MCF 10A (cell line): Measurements from ENCODE around the gene MCTP2. TPM values are rescaled to one million over a fixed set of nuclear protein-coding genes. Genes with fewer than 3 reads are reported as not detected.

ENCODE experiments used
- BruUV-seq: library from RNA; stranded (reverse); fragments of 400-500 nt; replicated peaks from 2 replicates; lab custom pipeline; 2021; lab: Mats Ljungman, UMichigan
- CTCF ChIA-PET: fragments of 300-600 bp; sonication (Branson Sonifier 250); formaldehyde crosslinking; extraction: SDS; loops from one replicate; lab custom pipeline; 2021; ENCODE audit warnings: antibody characterized with exemption, inconsistent platforms; lab: Yijun Ruan, JAX
- POLR2A ChIA-PET: fragments of 300-600, 350-650 bp; sonication (Branson Sonifier 250); formaldehyde crosslinking; extraction: SDS; loops from one replicate; lab custom pipeline; 2020; ENCODE audit warnings: antibody characterized with exemption, inconsistent platforms; lab: Yijun Ruan, JAX
- DNase-seq: peaks from one replicate; pipeline ENCODE4 v3.0.0-alpha.2; 2018; ENCODE audit not compliant: unreplicated experiment
- H3K27ac Mint-ChIP-seq: one replicate; pipeline ENCODE4 v1.8.0; 2022; ENCODE audit warnings: mild to moderate bottlenecking, low read depth, mixed read lengths; ENCODE audit not compliant: unreplicated experiment
- H3K27me3 Mint-ChIP-seq: one replicate; pipeline ENCODE4 v1.8.0; 2022; ENCODE audit warnings: mixed read lengths; ENCODE audit not compliant: insufficient read depth, unreplicated experiment
- H3K36me3 Mint-ChIP-seq: one replicate; pipeline ENCODE4 v1.8.0; 2022; ENCODE audit warnings: mild to moderate bottlenecking, moderate library complexity, mixed read lengths; ENCODE audit not compliant: insufficient read depth, unreplicated experiment
- H3K4me1 Mint-ChIP-seq: one replicate; pipeline ENCODE4 v1.8.0; 2022; ENCODE audit warnings: mixed read lengths; ENCODE audit not compliant: insufficient read depth, unreplicated experiment
- H3K4me3 Mint-ChIP-seq: one replicate; pipeline ENCODE4 v1.8.0; 2022; ENCODE audit warnings: mild to moderate bottlenecking, moderate library complexity, mixed read lengths; ENCODE audit not compliant: unreplicated experiment
- H3K9me3 Mint-ChIP-seq: one replicate; pipeline ENCODE4 v1.8.0; 2022; ENCODE audit warnings: mixed read lengths; ENCODE audit not compliant: unreplicated experiment
- intact Hi-C: fragments of 100-400 bp; cut with micrococcal nuclease; formaldehyde crosslinking; loops from 2 replicates; pipeline ENCODE4 v1.14.1; 2022
- total RNA-seq: library from RNA; stranded (reverse); gene quantifications from 2 replicates; pipeline ENCODE4 v1.2.3, GENCODE V29; 2022
- TF ChIP-seq, protein P1 (sequence below): fragments of 200-600 bp; IDR thresholded peaks from one replicate; pipeline ENCODE4 v1.8.0; 2022; ENCODE audit warnings: antibody characterized with exemption, mild to moderate bottlenecking; ENCODE audit not compliant: unreplicated experiment

MCTP2 gene
- total RNA-seq, 1 experiment from 2014 or later: 25.7 TPM

DNA sequence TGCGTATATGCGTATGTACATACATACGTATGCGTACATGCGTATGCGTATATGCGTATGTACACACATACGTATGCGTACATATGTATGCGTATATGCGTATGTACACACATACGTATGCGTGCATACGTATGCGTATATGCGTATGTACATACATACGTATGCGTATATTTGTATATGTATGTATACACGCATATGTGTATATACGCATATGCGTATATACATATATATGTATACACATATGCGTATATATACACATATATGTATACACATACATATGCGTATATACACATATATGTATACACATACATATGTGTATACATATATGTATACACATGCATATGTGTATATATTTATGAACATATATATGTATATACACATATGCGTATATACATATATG is 12.1 kb downstream of the MCTP2 start:
- BruUV-seq: no TSS peak
- CTCF ChIA-PET: no interaction called here

DNA sequence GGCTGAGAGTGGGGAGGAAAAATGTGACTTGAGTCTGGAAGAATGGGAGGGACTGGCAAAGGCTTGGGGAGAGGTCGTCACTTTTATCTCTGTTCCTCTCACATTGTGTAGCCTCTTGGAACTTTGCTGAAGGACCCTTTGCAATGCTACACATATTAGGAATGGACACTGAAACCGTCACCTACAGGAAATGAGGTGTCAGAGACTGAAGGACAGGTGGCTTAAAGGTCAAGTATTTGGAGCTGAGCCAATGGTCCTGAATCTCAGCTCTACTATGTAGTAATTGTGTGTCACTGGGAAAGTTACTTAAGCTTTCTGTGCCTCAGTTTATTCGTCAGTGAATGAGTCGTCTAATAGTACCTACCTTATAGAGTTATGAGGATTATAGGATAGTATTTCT is 14.7 kb downstream of the MCTP2 start:
- Mint-ChIP-seq H3K4me3 (no peak overlapping the region), H3K36me3 (no peaks in the 10 kb centered on the region), H3K4me1 (peaks cover 6% of the 10 kb centered on the region), H3K9me3 (no peaks in the 10 kb centered on the region), H3K27ac (no peak overlapping the region), H3K27me3 (no peaks in the 10 kb centered on the region)
- intact Hi-C loops: no loop called here
- ChIA-PET CTCF (interaction anchor here (0.6 to 1.1 kb wide), 2 partner anchors 78 to 82 kb away, joined by 3 to 4 read pairs; no protein-coding TSS in a partner anchor), POLR2A (interaction anchor here (4.6 kb wide), 1 partner anchor 15 kb away, joined by 27 read pairs; the partner anchor contains the start of gene MCTP2)
- no peak for DNase-seq
- TF ChIP-seq, protein P1, sequence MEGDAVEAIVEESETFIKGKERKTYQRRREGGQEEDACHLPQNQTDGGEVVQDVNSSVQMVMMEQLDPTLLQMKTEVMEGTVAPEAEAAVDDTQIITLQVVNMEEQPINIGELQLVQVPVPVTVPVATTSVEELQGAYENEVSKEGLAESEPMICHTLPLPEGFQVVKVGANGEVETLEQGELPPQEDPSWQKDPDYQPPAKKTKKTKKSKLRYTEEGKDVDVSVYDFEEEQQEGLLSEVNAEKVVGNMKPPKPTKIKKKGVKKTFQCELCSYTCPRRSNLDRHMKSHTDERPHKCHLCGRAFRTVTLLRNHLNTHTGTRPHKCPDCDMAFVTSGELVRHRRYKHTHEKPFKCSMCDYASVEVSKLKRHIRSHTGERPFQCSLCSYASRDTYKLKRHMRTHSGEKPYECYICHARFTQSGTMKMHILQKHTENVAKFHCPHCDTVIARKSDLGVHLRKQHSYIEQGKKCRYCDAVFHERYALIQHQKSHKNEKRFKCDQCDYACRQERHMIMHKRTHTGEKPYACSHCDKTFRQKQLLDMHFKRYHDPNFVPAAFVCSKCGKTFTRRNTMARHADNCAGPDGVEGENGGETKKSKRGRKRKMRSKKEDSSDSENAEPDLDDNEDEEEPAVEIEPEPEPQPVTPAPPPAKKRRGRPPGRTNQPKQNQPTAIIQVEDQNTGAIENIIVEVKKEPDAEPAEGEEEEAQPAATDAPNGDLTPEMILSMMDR: no peak
- no TSS peak for BruUV-seq

More for the DNA sequence above, 12.1 kb downstream of the MCTP2 start:
- intact Hi-C loops: no loop called here
- Mint-ChIP-seq H3K36me3 (no peaks in the 10 kb centered on the region), H3K4me1 (peaks cover 18% of the 10 kb centered on the region), H3K4me3 (no peak overlapping the region), H3K9me3 (no peaks in the 10 kb centered on the region), H3K27ac (no peak overlapping the region), H3K27me3 (no peaks in the 10 kb centered on the region)
- DNase-seq: no peak
- TF ChIP-seq, protein P1: no peak
- POLR2A ChIA-PET: no interaction called here

DNA sequence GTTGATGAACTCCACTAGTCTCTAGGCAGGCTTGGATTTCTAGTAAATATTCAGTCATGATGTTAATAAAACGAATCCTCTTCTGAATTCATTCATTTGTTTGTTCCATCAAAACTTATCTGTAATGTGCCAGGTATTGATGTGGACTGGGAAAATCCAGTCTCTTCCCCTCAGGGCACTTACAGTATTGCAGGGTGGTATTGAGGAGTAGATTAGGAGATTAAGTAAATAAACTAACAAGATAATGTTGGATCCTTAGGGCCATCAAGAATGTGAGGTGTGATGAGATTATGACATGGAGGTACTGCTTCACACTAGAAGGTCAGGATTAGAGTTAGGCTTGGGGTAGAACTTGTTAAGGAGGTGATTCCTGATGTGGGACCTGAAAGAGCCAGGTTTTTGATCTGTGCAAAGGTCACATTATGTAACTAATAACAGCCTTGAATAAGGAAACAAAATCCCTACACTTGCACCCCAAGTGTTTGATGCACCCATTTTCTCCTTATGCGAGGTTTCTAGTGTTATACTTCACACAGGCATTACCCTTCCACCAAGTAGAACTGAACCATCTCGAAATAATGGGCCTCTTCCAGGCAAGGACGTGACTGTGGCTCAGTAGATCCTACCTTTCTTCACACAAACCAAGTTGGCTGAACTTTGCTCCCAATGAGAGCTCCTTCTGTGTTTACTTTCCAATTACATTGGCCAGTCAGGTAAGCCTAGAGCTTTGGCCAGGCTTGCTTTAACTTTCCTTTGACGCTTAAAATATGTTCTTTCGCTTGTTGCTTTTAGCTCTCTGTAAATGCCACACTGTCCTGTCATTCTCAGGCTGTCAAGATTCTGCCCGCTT is 16.7 kb downstream of the MCTP2 start:
- Mint-ChIP-seq H3K27ac (no peak overlapping the region), H3K9me3 (no peaks in the 10 kb centered on the region)
- POLR2A ChIA-PET: interaction anchor here (1.1 to 4.6 kb wide), 4 partner anchors 9 to 17 kb away, joined by 3 to 27 read pairs (median 8); partner anchors contain the start of gene MCTP2

DNA sequence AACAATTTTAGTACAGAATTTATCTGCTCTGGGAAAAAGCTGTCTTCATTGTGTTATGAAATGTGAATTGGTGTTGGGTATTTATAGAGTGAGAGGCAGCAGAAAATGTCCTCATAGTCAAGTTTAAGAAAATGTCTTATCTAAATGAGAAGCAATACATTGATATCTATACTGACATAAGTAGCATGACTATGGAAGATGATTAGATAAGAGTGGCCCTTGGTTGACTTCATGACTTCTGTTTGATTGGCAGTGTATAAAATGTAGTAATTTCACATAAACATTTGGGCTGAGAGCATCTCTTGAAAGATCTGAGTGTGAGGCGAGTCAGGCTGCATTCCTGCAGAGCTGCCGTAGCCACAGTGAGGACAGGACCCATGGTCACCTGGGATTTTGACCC is 19.4 kb downstream of the MCTP2 start:
- Mint-ChIP-seq H3K4me1 (peaks cover 22% of the 10 kb centered on the region), H3K27ac (no peak overlapping the region), H3K27me3 (no peaks in the 10 kb centered on the region), H3K36me3 (no peaks in the 10 kb centered on the region), H3K4me3 (no peak overlapping the region), H3K9me3 (no peaks in the 10 kb centered on the region)
- CTCF ChIA-PET: no interaction called here
- intact Hi-C loops: no loop called here
- TF ChIP-seq, protein P1: no peak
- BruUV-seq: no TSS peak
- POLR2A ChIA-PET: interaction anchor here (1.0 to 1.1 kb wide), 2 partner anchors 9 to 13 kb away, joined by 3 read pairs; no protein-coding TSS in a partner anchor
- no peak for DNase-seq

More for the DNA sequence above, 16.7 kb downstream of the MCTP2 start:
- Mint-ChIP-seq H3K4me3 (no peak overlapping the region), H3K27me3 (no peaks in the 10 kb centered on the region), H3K36me3 (no peaks in the 10 kb centered on the region), H3K4me1 (peaks cover 7% of the 10 kb centered on the region)
- CTCF ChIA-PET: no interaction called here
- intact Hi-C loops: no loop called here
- DNase-seq: no peak
- TF ChIP-seq, protein P1: no peak
- BruUV-seq: no TSS peak
